Measurements from ENCODE around the gene SLC7A7. TPM values are rescaled to one million over a fixed set of nuclear protein-coding genes. Genes with fewer than 3 reads are reported as not detected.
A peak's percentile ranks its signal among the peaks of the same experiment; 100 is the strongest.

SLC7A7 gene
- total RNA-seq, 1 donor from 2014 or later: 4.6 TPM

DNA sequence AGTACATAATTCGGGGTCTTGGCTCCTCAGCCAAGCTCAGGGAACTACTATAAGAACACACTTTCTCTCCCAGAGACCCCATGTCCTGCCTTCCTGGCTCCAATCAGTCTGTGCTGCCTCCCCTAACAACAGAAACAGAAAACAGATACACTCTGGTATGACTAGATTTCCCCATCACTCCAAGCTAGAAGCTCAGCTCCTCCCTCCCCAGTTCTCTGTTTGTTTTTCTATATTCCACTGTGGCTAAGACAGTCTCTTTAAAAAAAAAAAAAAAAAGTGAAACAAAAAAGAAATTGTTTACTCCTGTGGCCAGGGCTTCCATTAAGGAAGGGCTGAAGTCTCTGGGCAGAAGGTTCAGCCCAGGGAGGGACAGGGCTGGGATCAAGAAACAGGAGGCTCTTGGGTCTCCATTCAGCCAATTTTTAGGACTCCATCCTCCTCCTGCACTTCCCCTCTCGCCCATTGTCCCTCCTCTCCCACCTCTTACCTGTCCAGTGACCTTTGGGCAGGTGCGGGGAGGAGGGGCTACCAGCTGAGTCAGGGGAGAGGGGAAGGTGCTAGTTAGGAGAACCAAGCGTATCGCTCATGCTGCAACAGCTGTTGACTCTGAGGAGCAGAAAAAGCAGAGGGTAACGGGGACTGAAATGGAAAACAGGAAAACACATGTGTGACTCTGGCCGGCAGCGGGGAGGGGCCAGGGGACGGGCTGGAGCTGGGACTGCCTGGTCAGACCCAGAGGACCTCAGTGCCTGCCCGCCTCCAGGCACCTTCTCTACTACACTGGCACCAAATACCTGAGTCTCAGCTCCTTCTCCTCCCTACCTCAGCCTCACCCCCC, 4.1 kb upstream of the SLC7A7 start:
- no peaks in the 10 kb centered on the region for H3K27me3 ChIP-seq (ENCODE audit: low read depth)
- intact Hi-C loops (cut with micrococcal nuclease): loop anchor here (5.0 kb wide), 2 partner anchors 33 to 162 kb away; no protein-coding TSS in a partner anchor

GRCh38 chr14:22814373-22814772, 862 bp downstream of the SLC7A7 start:
- H3K4me1 ChIP-seq: peaks cover 16% of the 10 kb centered on the region
- no peak overlapping the region for H3K27ac ChIP-seq (replicated peaks)
- intact Hi-C loops (cut with micrococcal nuclease): no loop called here
- no peaks in the 10 kb centered on the region for H3K9me3 ChIP-seq (replicated peaks)
- no peak for TF ChIP-seq CTCF (IDR thresholded peaks at IDR 0.05; ENCODE audit: borderline replicate concordance)
- no peaks in the 10 kb centered on the region for H3K36me3 ChIP-seq
- H3K27me3 ChIP-seq (ENCODE audit: low read depth): no peaks in the 10 kb centered on the region
- DNase-seq: no peak
- peak overlapping the region; percentile 37 for H3K4me3 ChIP-seq

More for the DNA sequence above, 4.1 kb upstream of the SLC7A7 start:
- peak; percentile 55 for DNase-seq
- Histone ChIP-seq H3K4me1 (peaks cover 45% of the 10 kb centered on the region), H3K4me3 (peak overlapping the region; percentile 55), H3K36me3 (no peaks in the 10 kb centered on the region), H3K9me3 (replicated peaks) (no peaks in the 10 kb centered on the region), H3K27ac (replicated peaks) (peak overlapping the region; percentile 63)
- no peak for TF ChIP-seq CTCF (IDR thresholded peaks at IDR 0.05; ENCODE audit: borderline replicate concordance)

GRCh38 chr14:22813145-22813544, 2.1 kb downstream of the SLC7A7 start:
- intact Hi-C loops (cut with micrococcal nuclease): no loop called here
- peaks cover 9% of the 10 kb centered on the region for H3K4me1 ChIP-seq
- DNase-seq: no peak
- H3K9me3 ChIP-seq (replicated peaks): no peaks in the 10 kb centered on the region
- no peak overlapping the region for H3K4me3 ChIP-seq
- no peaks in the 10 kb centered on the region for H3K36me3 ChIP-seq
- no peak for TF ChIP-seq CTCF (IDR thresholded peaks at IDR 0.05; ENCODE audit: borderline replicate concordance)
- H3K27ac ChIP-seq (replicated peaks): no peak overlapping the region
- no peaks in the 10 kb centered on the region for H3K27me3 ChIP-seq (ENCODE audit: low read depth)

DNA sequence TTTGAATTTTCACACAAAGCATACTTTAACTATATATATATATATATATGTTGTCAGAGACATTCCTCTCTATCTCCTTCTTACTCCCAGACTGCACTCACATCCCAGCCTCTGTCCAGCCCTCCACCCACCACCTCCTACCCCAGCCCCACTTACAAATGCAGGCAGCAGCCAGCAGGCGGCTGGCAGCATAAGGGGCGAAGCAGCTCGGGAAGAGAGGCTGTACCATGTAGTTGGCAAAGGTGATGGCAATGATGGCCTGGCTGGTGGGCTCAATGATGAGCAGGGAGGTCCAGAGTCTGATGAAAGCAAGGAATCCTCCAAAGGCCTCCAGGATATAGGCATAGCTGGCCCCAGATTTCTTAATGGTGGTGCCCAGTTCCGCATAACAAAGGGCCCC, 2.5 kb downstream of the SLC7A7 start:
- H3K4me3 ChIP-seq: no peak overlapping the region

DNA sequence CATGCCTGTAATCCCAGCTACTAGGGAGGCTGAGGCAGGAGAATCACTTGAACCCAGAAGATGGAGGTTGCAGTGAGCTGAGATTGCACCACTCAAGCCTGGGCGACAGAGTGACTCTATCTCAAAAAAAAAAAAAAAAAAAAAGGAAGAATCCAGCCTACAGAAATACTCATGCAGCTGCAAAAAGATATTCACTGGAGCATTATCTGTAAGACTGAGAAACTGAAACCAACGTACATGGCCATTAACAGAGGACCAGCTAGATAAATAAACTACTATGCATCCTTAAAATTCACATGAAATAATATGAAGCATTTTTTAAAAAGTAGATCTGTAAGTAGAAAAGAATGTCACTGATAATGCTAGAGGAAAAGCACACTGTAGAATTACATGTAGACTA, 3.5 kb downstream of the SLC7A7 start:
- Histone ChIP-seq H3K27ac (replicated peaks) (no peak overlapping the region), H3K4me3 (no peak overlapping the region)
- no peak for TF ChIP-seq CTCF (IDR thresholded peaks at IDR 0.05; ENCODE audit: borderline replicate concordance)

More for the DNA sequence above, 2.5 kb downstream of the SLC7A7 start:
- no peak for DNase-seq
- intact Hi-C loops (cut with micrococcal nuclease): no loop called here
- Histone ChIP-seq H3K4me1 (peaks cover 6% of the 10 kb centered on the region), H3K9me3 (replicated peaks) (no peaks in the 10 kb centered on the region), H3K27me3 (ENCODE audit: low read depth) (no peaks in the 10 kb centered on the region), H3K36me3 (no peaks in the 10 kb centered on the region), H3K27ac (replicated peaks) (no peak overlapping the region)
- no peak for TF ChIP-seq CTCF (IDR thresholded peaks at IDR 0.05; ENCODE audit: borderline replicate concordance)

More for the DNA sequence above, 3.5 kb downstream of the SLC7A7 start:
- H3K4me1 ChIP-seq: peaks cover 6% of the 10 kb centered on the region
- no peak for DNase-seq
- H3K27me3 ChIP-seq (ENCODE audit: low read depth): no peaks in the 10 kb centered on the region
- no peaks in the 10 kb centered on the region for H3K36me3 ChIP-seq
- no peaks in the 10 kb centered on the region for H3K9me3 ChIP-seq (replicated peaks)
- intact Hi-C loops (cut with micrococcal nuclease): no loop called here
